ENCODE measurements around the gene PROM1.

- TF ChIP-seq CTCF (IDR thresholded peaks at IDR 0.05) (no peak), POLR2A (IDR thresholded peaks at IDR 0.05) (no peak)
Measured at GRCh38 chr4:16029886-16030285, 53.9 kb downstream of the PROM1 start.
